Suprapubic skin (tissue), 3 donors: ENCODE measurements around the gene DPYD.

Source experiments
- EP300 ChIP-seq: sonication (generic); formaldehyde crosslinking; IDR thresholded peaks from one replicate; pipeline ENCODE4 v1.6.1; 2017; ENCODE audit warnings: antibody characterized with exemption
- TF ChIP-seq, protein P1 (sequence below), 2 donors: fragments of 200-600 bp in 1 of 2; fragments of 450-650 bp in 1 of 2; sonication (generic) in 1 of 2; IDR thresholded peaks; one replicate each; pipeline ENCODE4 v1.5.1; 2016 to 2019; ENCODE audit warnings: antibody characterized with exemption in 2 of 2, mild to moderate bottlenecking in 1 of 2, moderate library complexity in 1 of 2

DNA sequence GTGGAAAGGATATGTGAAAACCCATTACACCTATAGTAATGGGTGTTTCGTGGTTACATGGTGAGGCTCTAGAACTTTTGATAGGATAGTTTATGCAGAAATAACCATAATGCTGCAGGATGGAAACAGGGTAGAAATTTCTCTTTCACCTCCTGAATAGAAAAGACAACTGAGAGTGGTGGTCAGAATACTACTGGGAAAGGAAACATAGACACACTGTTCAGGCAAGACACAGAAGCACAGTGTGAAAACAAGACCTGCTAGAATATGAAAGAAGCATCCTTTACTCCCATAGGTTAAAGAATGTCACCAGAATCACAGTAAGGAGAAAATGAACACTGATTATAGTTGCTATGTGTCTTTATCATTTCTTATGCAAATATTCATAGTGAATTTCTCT lies 496.6 kb downstream of the DPYD start:
- TF ChIP-seq EP300: no peak
- TF ChIP-seq, protein P1, sequence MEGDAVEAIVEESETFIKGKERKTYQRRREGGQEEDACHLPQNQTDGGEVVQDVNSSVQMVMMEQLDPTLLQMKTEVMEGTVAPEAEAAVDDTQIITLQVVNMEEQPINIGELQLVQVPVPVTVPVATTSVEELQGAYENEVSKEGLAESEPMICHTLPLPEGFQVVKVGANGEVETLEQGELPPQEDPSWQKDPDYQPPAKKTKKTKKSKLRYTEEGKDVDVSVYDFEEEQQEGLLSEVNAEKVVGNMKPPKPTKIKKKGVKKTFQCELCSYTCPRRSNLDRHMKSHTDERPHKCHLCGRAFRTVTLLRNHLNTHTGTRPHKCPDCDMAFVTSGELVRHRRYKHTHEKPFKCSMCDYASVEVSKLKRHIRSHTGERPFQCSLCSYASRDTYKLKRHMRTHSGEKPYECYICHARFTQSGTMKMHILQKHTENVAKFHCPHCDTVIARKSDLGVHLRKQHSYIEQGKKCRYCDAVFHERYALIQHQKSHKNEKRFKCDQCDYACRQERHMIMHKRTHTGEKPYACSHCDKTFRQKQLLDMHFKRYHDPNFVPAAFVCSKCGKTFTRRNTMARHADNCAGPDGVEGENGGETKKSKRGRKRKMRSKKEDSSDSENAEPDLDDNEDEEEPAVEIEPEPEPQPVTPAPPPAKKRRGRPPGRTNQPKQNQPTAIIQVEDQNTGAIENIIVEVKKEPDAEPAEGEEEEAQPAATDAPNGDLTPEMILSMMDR (IDR thresholded peaks at IDR 0.05): no peak
